IMR-90 (cell line): ENCODE data around the gene SPECC1L. TPM values are rescaled to one million over a fixed set of nuclear protein-coding genes. Genes with fewer than 3 reads are reported as not detected.

Source experiments
- ATAC-seq: fragments of 200-7000 bp; cut with Tn5 transposase; 2 replicates; pipeline ENCODE4 v1.9.1; 2020; ENCODE audit warnings: low read depth, mild to moderate bottlenecking, moderate library complexity
- BruUV-seq: library from RNA; stranded (reverse); fragments of 400-500 nt; replicated peaks from 2 replicates; lab custom pipeline; 2021; lab: Mats Ljungman, UMichigan
- CTCF ChIA-PET: fragments of 300-600 bp; formaldehyde crosslinking; extraction: SDS; loops from one replicate; lab custom pipeline; 2021; ENCODE audit warnings: antibody characterized with exemption; lab: Yijun Ruan, JAX
- POLR2A ChIA-PET: fragments of 300-600 bp; sonication (Branson Sonifier 250); formaldehyde crosslinking; loops from one replicate; lab custom pipeline; 2022; ENCODE audit warnings: antibody characterized with exemption; ENCODE audit not compliant: unreplicated experiment; lab: Charles Lee
- DNase-seq: peaks from one replicate; pipeline ENCODE4 v3.0.0; 2013
- H2AFZ ChIP-seq: replicated peaks from 2 replicates; pipeline ENCODE3; 2013; ENCODE audit warnings: low read length, mild to moderate bottlenecking; ENCODE audit not compliant: poor library complexity
- H2AK5ac ChIP-seq: 2 replicates; pipeline ENCODE4 v1.6.1; 2013; ENCODE audit warnings: low read depth, low read length, inconsistent platforms
- H2AK9ac ChIP-seq: replicated peaks from 2 replicates; pipeline ENCODE3; 2013; ENCODE audit warnings: mild to moderate bottlenecking, low read depth, low read length, moderate library complexity; ENCODE audit not compliant: poor library complexity
- H2BK120ac ChIP-seq: 2 replicates; pipeline ENCODE4 v1.6.1; 2013; ENCODE audit warnings: low read depth, low read length, inconsistent platforms
- H2BK15ac ChIP-seq: 3 replicates; pipeline ENCODE4 v1.6.1; 2013; ENCODE audit warnings: low read depth, low read length, inconsistent platforms
- H2BK20ac ChIP-seq: 2 replicates; pipeline ENCODE4 v1.6.1; 2013; ENCODE audit warnings: low read depth, mild to moderate bottlenecking, inconsistent platforms, low read length, moderate library complexity
- H2BK5ac ChIP-seq: 2 replicates; pipeline ENCODE4 v1.6.1; 2013; ENCODE audit warnings: mild to moderate bottlenecking, low read depth, low read length, inconsistent platforms; ENCODE audit not compliant: poor library complexity, severe bottlenecking
- H3K14ac ChIP-seq: replicated peaks from 2 replicates; pipeline ENCODE4 v1.6.1; 2013; ENCODE audit warnings: low read depth, low read length, inconsistent platforms
- H3K18ac ChIP-seq: 2 replicates; pipeline ENCODE4 v1.6.1; 2013; ENCODE audit warnings: low read depth, low read length, control low read depth
- H3K23ac ChIP-seq: 2 replicates; pipeline ENCODE4 v1.6.1; 2013; ENCODE audit warnings: low read depth, low read length, inconsistent platforms
- H3K27ac ChIP-seq: 2 replicates; pipeline ENCODE4 v1.5.1; 2013; ENCODE audit warnings: mild to moderate bottlenecking, control low read depth, low read length; ENCODE audit not compliant: insufficient read depth
- H3K27me3 ChIP-seq: 2 replicates; pipeline ENCODE4 v1.6.1; 2013; ENCODE audit warnings: low read length; ENCODE audit not compliant: control insufficient read depth, insufficient read depth
- H3K36me3 ChIP-seq: 2 replicates; pipeline ENCODE4 v1.6.1; 2013; ENCODE audit warnings: low read length, mixed read lengths; ENCODE audit not compliant: control insufficient read depth, insufficient read depth
- H3K4ac ChIP-seq: 2 replicates; pipeline ENCODE4 v1.6.1; 2013; ENCODE audit warnings: low read depth, low read length, inconsistent platforms
- H3K4me1 ChIP-seq: 2 replicates; pipeline ENCODE4 v1.6.1; 2013; ENCODE audit warnings: low read length, mixed read lengths; ENCODE audit not compliant: control insufficient read depth, insufficient read depth
- H3K4me2 ChIP-seq: 2 replicates; pipeline ENCODE4 v1.6.1; 2013; ENCODE audit warnings: low read depth, mild to moderate bottlenecking, control low read depth, low read length, moderate library complexity
- H3K4me3 ChIP-seq: 2 replicates; pipeline ENCODE4 v1.5.1; 2013; ENCODE audit warnings: low read depth, mild to moderate bottlenecking, control low read depth, low read length, moderate library complexity; ENCODE audit not compliant: insufficient read depth
- H3K56ac ChIP-seq: 2 replicates; pipeline ENCODE4 v1.6.1; 2013; ENCODE audit warnings: low read length, inconsistent platforms; ENCODE audit not compliant: insufficient read depth; ENCODE audit errors: extremely low read depth
- H3K79me1 ChIP-seq, 2 experiments: 2 replicates each; pipeline ENCODE4 v1.6.1; 2013; ENCODE audit warnings: low read length in 2 of 2, inconsistent platforms in 1 of 2, low read depth in 1 of 2
- H3K9ac ChIP-seq: 2 replicates; pipeline ENCODE4 v1.6.1; 2013; ENCODE audit warnings: low read depth, low read length, control low read depth
- H3K9me1 ChIP-seq: 2 replicates; pipeline ENCODE4 v1.6.1; 2013; ENCODE audit warnings: low read length, inconsistent platforms; ENCODE audit not compliant: insufficient read depth
- H3K9me3 ChIP-seq: 2 replicates; pipeline ENCODE4 v1.6.1; 2013; ENCODE audit warnings: low read length; ENCODE audit not compliant: control insufficient read depth, insufficient read depth
- H4K20me1 ChIP-seq: 2 replicates; pipeline ENCODE4 v1.6.1; 2013; ENCODE audit warnings: low read length, inconsistent platforms; ENCODE audit not compliant: insufficient read depth
- H4K5ac ChIP-seq: 2 replicates; pipeline ENCODE4 v1.6.1; 2013; ENCODE audit warnings: mild to moderate bottlenecking, low read depth, low read length, control low read depth
- H4K8ac ChIP-seq, 2 experiments: 2 replicates each; pipeline ENCODE4 v1.6.1; 2013; ENCODE audit warnings: low read depth in 2 of 2, low read length in 2 of 2, control low read depth in 1 of 2, inconsistent platforms in 1 of 2
- H4K91ac ChIP-seq: 2 replicates; pipeline ENCODE4 v1.6.1; 2013; ENCODE audit warnings: low read depth, low read length, inconsistent platforms; ENCODE audit not compliant: insufficient read depth
- MAZ ChIP-seq: IDR thresholded peaks from 2 replicates; pipeline ENCODE4 v1.6.1; 2012; ENCODE audit warnings: low read depth, mild to moderate bottlenecking, low read length, improper control_type of control experiment, moderate library complexity, borderline replicate concordance
- MXI1 ChIP-seq: IDR thresholded peaks from 2 replicates; pipeline ENCODE4 v1.6.1; 2012; ENCODE audit warnings: low read depth, mild to moderate bottlenecking, low read length, moderate library complexity, borderline replicate concordance
- NFE2L2 ChIP-seq: fragments of 150-350 bp; IDR thresholded peaks from 2 replicates; pipeline ENCODE4 v1.6.1; 2016; ENCODE audit warnings: low read depth, mild to moderate bottlenecking, low read length
- SMC3 ChIP-seq: fragments of 150-350 bp; IDR thresholded peaks from 2 replicates; pipeline ENCODE4 v1.6.1; 2016; ENCODE audit warnings: low read depth, mild to moderate bottlenecking, antibody characterized with exemption, low read length, moderate library complexity
- WGBS, 2 experiments: methylation state at CpG; one replicate each; pipeline versions ENCODE4 v1.1.5 to v1.1.7; 2013; ENCODE audit warnings: missing lambda C conversion rate in 2 of 2; ENCODE audit not compliant: insufficient read length in 1 of 2; ENCODE audit errors: extremely low coverage in 2 of 2; 5-methylcytosine and 5-hydroxymethylcytosine counted together
- dilution Hi-C: fragments of 300-500 bp; cut with HindIII; formaldehyde crosslinking; loops from one replicate; pipeline ENCODE4 v1.14.3; 2018; ENCODE audit warnings: low sequenced_read_pairs; ENCODE audit not compliant: unreplicated experiment
- in situ Hi-C: fragments of 300-500 bp; cut with MboI; formaldehyde crosslinking; loops from 3 replicates; pipeline ENCODE4 v1.14.3; 2019; ENCODE audit warnings: low sequenced_read_pairs, inconsistent platforms, mixed read lengths
- intact Hi-C: fragments of 100-400 bp; cut with micrococcal nuclease; formaldehyde crosslinking; loops from 2 replicates; pipeline ENCODE4 v1.10.0; 2022
- polyA plus RNA-seq, 3 experiments: library from polyadenylated mRNA; depleted of rRNA; stranded (reverse); fragments of >200 nt; gene quantifications; 2 replicates each; pipeline ENCODE4 v1.2.3, GENCODE V29; 2012; ENCODE audit warnings: low replicate concordance in 1 of 3
- total RNA-seq: library from RNA; depleted of rRNA; stranded (reverse); fragments of >200 nt; gene quantifications from 2 replicates; pipeline ENCODE4 v1.2.3, GENCODE V29; 2012

SPECC1L gene
- total and polyA plus RNA-seq, 2 of the 4 experiments (the other 2 are of a cell fraction) = 18.7 to 44.1 TPM

GRCh38 chr22:24370401-24370800 is 99.8 kb downstream of the SPECC1L start:
- H3K4me2 ChIP-seq = no peak overlapping the region
- H2AK5ac ChIP-seq = no peak overlapping the region
- H4K5ac ChIP-seq = no peak overlapping the region
- no TSS peak for BruUV-seq
- no peak overlapping the region for H3K4ac ChIP-seq
- no peak overlapping the region for H2BK20ac ChIP-seq
- no peak overlapping the region for H4K8ac ChIP-seq
- H3K36me3 ChIP-seq = peaks cover 29% of the 10 kb centered on the region
- H2BK120ac ChIP-seq = no peak overlapping the region
- DNase-seq (no peak), ATAC-seq (no peak)
- dilution Hi-C loops (no loop called here), in situ Hi-C loops (no loop called here), intact Hi-C loops (no loop called here)
- H3K4me3 ChIP-seq = no peak overlapping the region
- no peak overlapping the region for H2BK15ac ChIP-seq
- no peak overlapping the region for H2BK5ac ChIP-seq
- H2AK9ac ChIP-seq = no peak overlapping the region
- no peak overlapping the region for H3K14ac ChIP-seq
- no peak overlapping the region for H2AFZ ChIP-seq
- H3K18ac ChIP-seq = no peak overlapping the region
- H3K4me1 ChIP-seq = peaks cover 5% of the 10 kb centered on the region
- H3K27ac ChIP-seq = no peak overlapping the region
- WGBS, 2 experiments = no CpG with 5 or more reads among the region's 2 CpGs
- H3K9ac ChIP-seq = no peak overlapping the region
- H3K79me1 ChIP-seq = peaks cover 3 to 12% of the 10 kb centered on the region in 2 experiments; a peak in 3 of 4 replicates
- POLR2A ChIA-PET = no interaction called here
- no peak overlapping the region for H3K56ac ChIP-seq
- H3K9me1 ChIP-seq = peaks cover 6% of the 10 kb centered on the region; the same call in 1 of the 2 replicates
- H3K27me3 ChIP-seq = no peaks in the 10 kb centered on the region
- H3K23ac ChIP-seq = no peak overlapping the region
- H4K20me1 ChIP-seq = peaks cover 7% of the 10 kb centered on the region; the same call in 1 of the 2 replicates
- TF ChIP-seq NFE2L2 (no peak), MAZ (no peak), SMC3 (no peak), MXI1 (no peak)
- no peak overlapping the region for H4K91ac ChIP-seq
- CTCF ChIA-PET = no interaction called here
- H3K9me3 ChIP-seq = no peaks in the 10 kb centered on the region
